Measurements from ENCODE around the gene TAS1R3. TPM values are rescaled to one million over a fixed set of nuclear protein-coding genes. Genes with fewer than 3 reads are reported as not detected.

The TAS1R3 gene
- total and polyA plus RNA-seq, 10 of the 15 experiments (the other 5 are each of a cell fraction or from before 2014, with no cell fraction given) = 0.04 to 0.51 (median 0.08) TPM; not detected in 3

DNA sequence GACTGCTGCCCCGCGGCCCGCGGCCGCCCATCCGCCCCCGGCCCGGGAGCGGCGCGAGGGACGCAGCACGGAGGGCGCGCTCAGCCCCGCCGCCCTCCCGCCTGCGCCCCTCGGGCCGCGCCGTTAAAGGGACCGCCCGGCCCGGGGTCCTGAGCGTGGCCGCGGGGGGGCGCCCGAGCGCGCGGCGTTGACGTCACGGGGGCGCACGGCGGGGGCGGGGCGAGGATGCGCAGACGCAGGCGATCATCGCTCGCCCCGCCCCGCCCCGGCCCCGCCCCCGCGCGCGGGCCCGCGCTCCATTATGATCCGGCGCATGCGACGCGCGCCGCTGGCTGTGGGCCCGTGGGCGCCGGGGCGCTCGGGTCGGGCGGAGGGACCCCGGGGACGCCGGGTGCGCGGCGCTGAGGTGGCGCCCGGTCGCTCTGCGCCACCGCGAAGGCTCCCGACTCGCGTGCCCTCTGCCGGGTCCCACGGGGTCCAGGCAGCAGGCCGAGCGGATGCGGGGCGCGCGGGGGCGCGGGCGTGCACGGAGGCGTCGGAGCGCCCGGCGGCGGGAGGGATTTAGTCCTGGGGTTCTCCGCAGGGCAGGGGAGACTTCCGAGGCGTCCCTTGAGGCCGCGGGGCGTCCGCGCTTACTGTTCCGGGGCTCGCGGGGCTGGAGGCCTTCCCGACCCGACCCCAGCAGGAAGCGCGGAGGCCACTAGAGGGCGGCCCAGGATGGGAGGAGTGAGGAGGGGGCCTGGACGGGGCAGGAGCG is 18.4 kb downstream of the TAS1R3 start, which contains the start of gene DVL1 (continued):
- TF ChIP-seq ZNF207 (IDR thresholded peaks at IDR 0.05; ENCODE audit: borderline replicate concordance) (peak; percentile 59; the same call in 1 of the 2 replicates), RB1 (IDR thresholded peaks at IDR 0.05; ENCODE audit: borderline replicate concordance) (peak; percentile 84; the same call in 1 of the 2 replicates), BCLAF1 (IDR thresholded peaks at IDR 0.05) (0 out of 2 replicates have a peak, but pooled peaks have one; percentile 60), ZNF217 (IDR thresholded peaks at IDR 0.05) (peak; percentile 83), ETV6 (conservative IDR thresholded peaks at IDR 0.05 in 1 of 2, IDR thresholded peaks at IDR 0.05 in 1 of 2; ENCODE audit: borderline replicate concordance in 1 of 2, low read depth in 1 of 2) (no peak), MEF2B (IDR thresholded peaks at IDR 0.05; ENCODE audit: partially characterized antibody, poor library complexity, severe bottlenecking) (peak; percentile 33), NR2F1 (conservative IDR thresholded peaks at IDR 0.05) (peak; percentile 87), GATAD2B (conservative IDR thresholded peaks at IDR 0.05; ENCODE audit: low read depth) (peak; percentile 99), ZNF384 (IDR thresholded peaks at IDR 0.05; ENCODE audit: borderline replicate concordance, low read depth, low read length) (no peak), MYC (IDR thresholded peaks at IDR 0.05; ENCODE audit: insufficient read depth, insufficient read length, insufficient replicate concordance, low read length, severe bottlenecking) (peak; percentile 53), SMARCA5 (IDR thresholded peaks at IDR 0.05) (peak; percentile 70), JUNB (IDR thresholded peaks at IDR 0.05) (no peak), WRNIP1 (IDR thresholded peaks at IDR 0.05; ENCODE audit: borderline replicate concordance, low read depth, low read length) (no peak), ZNF687 (IDR thresholded peaks at IDR 0.05) (peak; percentile 70), LARP7 (IDR thresholded peaks at IDR 0.05) (peak; percentile 98), HCFC1 (IDR thresholded peaks at IDR 0.05; ENCODE audit: low read length) (peak; percentile 28; the same call in 1 of the 2 replicates), BHLHE40 (IDR thresholded peaks at IDR 0.05; ENCODE audit: borderline replicate concordance in 1 of 2, low read depth in 2 of 2, low read length in 1 of 2) (peak; percentile 59 to 89; a peak in 3 of 4 replicates), NR2C1 (IDR thresholded peaks at IDR 0.05) (peak; percentile 35; the same call in 1 of the 2 replicates), IKZF2 (IDR thresholded peaks at IDR 0.05) (no peak), CREB1 (IDR thresholded peaks at IDR 0.05; ENCODE audit: low read depth) (peak; percentile 83)
- TF ChIP-seq, protein P1, sequence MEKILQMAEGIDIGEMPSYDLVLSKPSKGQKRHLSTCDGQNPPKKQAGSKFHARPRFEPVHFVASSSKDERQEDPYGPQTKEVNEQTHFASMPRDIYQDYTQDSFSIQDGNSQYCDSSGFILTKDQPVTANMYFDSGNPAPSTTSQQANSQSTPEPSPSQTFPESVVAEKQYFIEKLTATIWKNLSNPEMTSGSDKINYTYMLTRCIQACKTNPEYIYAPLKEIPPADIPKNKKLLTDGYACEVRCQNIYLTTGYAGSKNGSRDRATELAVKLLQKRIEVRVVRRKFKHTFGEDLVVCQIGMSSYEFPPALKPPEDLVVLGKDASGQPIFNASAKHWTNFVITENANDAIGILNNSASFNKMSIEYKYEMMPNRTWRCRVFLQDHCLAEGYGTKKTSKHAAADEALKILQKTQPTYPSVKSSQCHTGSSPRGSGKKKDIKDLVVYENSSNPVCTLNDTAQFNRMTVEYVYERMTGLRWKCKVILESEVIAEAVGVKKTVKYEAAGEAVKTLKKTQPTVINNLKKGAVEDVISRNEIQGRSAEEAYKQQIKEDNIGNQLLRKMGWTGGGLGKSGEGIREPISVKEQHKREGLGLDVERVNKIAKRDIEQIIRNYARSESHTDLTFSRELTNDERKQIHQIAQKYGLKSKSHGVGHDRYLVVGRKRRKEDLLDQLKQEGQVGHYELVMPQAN (conservative IDR thresholded peaks at IDR 0.05) = peak; percentile 83

All from GM12878 (cell line).